HG03060 (cell line): Measurements from ENCODE around the gene MAGI2.
"Not testable (repeated sequence)": the region's sequence is repeated elsewhere in the genome, so short reads cannot be mapped to it uniquely, and the experiment has no call there.

ENCODE experiments used
- ATAC-seq: cut with Tn5 transposase; IDR thresholded peaks from one replicate; pipeline ENCODE4 v1.9.1; 2021; ENCODE audit warnings: low read depth, moderate number of reproducible peaks; ENCODE audit not compliant: unreplicated experiment

Gene MAGI2

GRCh38 chr7:78296644-78297371, 1156.7 kb downstream of the MAGI2 start:
- no peak for ATAC-seq

DNA sequence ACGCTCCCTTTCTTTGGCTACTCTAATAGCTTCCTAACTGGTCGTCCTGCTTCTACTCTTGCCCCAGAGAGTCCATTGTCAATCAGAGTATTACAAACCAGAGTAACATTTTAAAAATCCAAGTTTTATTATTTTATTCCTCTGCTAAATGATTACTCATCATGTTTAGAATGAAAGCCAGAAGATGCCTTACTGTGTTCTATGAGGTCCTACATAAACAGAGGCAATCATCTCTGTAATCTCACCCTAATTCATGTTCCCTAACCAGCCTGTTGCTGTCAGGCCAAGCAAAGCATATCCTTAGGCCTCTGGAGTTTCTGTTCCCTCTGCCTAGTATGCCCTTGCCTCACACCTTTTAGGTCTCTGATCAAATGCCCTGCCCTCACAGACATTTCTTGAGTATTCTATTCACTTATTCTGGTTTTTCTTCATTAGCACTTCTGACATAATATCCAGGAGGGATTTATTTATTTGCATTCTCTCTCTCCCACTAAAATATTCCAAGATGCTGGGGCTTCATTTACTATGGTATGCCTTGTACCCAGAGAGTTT, 1157.3 kb downstream of the MAGI2 start:
- ATAC-seq, result no peak

DNA sequence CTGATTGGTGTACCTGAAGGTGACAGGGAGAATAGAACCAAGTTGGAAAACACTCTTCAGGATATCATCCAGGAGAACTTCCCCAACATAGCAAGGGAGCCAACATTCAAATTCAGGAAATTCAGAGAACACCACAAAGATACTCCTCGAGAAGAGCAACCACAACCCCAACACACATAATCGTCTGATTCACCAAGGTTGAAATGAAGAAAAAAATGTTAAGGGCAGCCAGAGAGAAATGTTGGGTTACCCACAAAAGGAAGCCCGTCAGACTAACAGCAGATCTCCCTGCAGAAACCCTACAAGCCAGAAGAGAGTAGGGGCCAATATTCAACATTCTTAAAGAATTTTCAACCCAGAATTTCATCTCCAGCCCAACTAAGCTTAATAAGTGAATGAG, 1164.0 kb downstream of the MAGI2 start:
- ATAC-seq, result not testable (repeated sequence)

DNA sequence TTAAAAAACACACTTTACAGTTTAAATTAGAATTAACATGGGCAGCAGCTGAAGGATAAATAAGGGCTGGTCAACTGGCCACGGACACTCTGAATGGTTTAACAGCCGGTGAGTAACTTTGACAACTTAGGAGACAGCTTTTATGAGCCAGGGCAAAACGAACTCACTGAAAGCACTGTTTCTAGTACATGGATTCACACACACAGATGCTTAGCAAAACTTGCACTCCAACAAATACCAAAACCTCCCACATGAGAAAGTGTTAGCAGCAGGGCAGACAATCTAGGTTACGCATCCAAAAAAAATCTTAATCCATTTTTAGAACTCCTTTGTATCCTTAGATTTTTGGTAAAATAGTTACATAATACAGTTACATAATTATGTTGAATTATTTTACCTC, 1168.5 kb downstream of the MAGI2 start:
- no peak for ATAC-seq

DNA sequence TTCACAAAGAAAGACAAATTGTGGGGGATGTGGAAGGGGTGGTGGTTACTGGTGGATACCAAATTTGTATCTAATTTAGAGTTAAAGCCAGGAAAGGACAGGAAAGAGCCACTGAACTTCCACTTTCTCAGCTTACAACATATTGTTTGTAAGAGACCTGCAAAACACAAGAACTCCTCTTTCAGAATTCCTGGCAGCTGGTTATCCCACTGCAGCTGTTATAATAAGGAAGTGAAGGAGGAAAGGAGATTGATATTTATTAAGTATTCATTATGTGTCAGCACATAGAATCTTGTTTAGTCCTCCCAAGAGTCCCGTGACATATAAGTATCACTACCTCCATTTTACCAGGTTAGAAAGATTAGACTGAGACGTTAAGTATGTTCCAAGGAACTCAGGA, 1173.2 kb downstream of the MAGI2 start:
- no peak for ATAC-seq

DNA sequence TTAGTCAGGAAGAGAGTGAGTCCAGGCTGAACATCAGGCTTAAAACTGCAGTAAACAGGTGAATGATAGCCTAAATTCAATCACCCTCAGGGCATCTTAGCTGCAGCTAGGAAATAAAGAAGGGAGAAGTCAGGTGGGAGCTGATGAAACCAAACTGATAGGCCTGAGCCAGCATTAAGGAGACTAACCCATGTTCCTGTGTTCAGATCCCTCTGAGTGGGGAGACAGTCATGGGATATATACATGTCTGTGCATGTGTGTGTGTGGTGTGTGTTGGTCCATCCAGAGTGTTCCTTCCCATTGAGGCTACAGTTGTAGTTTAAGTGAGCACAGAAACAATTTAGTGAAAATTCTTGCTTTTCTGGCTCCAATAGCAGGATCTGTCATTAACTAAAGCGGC, 1174.0 kb downstream of the MAGI2 start:
- no peak for ATAC-seq

DNA sequence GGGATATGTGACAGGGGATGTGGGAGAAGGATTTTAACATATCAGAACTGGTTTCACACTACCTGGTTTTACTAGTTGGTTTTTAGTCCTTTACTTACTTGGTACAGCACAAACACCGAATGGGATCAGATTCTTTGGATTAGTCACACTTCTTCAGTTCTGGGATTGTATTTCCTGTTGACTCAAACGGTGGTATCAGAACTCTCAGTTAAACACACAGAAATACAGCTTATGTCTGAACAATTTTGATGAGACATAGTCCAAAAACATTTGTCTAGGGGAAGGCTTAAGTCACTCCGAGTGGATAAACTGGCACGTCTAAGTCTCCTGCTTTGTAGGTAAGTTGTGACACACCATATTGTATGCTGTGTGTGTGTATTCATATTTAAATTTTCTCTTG, 1174.4 kb downstream of the MAGI2 start:
- no peak for ATAC-seq

DNA sequence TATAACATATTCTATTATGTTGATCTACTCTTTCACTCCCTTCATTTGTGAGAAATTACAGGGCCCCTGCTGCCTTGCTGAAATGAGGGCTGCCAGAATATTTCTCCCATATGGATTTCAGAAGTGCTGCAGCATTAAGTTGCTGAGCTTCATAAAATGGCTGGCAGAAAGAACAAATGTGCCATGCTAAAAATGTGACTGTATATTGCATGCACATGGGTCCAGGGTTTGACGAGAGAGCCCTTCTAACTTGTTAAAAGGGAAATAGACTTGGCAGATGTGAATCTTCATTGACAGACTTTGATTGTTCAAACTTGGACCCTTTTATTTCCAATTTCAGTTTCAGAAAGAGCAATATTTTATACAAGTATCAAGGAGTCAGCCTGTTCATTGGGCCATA, 1186.3 kb downstream of the MAGI2 start:
- ATAC-seq, result no peak

- no peak for ATAC-seq
Observed at GRCh38 chr7:78265486-78265885, 1188.0 kb downstream of the MAGI2 start.

- ATAC-seq, result no peak
Observed at GRCh38 chr7:78265071-78265470, 1188.4 kb downstream of the MAGI2 start.

DNA sequence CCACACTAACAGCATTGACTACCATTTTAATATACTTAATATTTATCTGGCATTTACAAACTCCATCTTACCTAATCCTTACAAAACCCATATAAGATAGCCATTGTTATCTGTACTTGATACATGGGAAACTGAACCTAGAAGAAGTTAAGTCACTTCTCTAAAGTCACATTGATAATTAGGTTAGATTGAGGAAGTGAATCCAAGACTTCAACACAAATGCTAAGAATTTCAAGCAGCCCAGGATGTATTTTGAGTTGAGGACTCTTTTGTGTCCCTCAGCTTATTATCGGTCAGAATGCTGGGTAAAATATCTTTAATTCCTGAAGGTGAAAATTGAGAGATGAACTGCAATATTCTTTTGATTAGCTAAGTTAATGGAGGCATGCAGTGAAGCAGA, 1189.4 kb downstream of the MAGI2 start:
- ATAC-seq, result no peak

- no peak for ATAC-seq
Observed at GRCh38 chr7:78261739-78262138, 1191.7 kb downstream of the MAGI2 start.

DNA sequence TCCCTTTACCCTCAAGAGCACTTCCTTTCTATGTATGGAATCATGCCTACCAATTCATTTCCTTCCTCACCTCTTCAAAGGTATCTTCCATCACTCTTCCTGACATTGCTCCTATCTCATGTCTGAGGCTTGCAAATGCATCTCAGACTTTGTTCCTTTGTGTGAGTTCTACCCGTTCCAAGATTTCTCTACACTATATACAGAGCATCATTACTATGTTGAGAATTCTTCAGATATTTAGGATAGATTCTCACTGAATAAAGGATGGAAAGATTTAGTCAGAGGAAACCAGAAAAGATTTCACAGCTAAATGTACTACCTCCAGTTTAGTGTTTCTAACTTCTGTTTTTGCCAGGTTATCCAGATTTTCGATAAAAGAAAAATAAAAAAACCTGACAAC, 1192.2 kb downstream of the MAGI2 start:
- no peak for ATAC-seq

DNA sequence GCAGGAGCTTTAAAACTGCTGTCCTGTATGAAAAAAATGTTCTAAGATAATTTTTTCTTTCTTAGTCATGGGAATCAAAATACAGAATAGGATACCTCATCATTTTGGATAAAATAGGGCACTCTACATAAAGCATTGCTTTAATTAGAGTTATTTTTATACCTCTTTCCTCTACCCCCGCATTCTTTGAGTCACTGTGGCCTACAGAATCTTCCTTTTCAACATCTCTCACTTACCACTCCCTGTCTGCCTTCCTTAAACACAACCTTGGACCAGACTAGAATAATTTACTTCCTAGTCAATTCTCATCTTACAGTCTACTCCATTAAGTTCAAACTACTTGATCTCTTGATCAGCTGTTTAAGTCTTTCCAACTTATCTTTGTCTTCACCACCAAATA, 1192.6 kb downstream of the MAGI2 start:
- ATAC-seq, result no peak

DNA sequence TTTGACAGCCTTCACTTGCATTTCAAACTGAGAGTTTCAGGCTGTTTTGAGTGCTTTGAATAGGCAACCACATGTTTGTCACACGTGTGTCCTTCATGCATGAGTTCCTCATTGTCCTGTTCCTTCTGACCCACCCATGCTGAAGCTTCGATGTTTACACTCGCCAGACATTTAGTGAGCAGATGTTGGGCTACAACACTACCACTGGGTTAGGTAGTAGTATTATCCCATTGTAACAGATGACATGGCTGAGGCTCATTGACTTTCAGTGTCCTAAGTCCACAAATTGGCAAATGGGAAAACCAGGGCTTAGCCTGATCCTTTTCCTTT, 1198.8 kb downstream of the MAGI2 start:
- ATAC-seq, result no peak

GRCh38 chr7:78253850-78254725, 1199.4 kb downstream of the MAGI2 start:
- no peak for ATAC-seq

DNA sequence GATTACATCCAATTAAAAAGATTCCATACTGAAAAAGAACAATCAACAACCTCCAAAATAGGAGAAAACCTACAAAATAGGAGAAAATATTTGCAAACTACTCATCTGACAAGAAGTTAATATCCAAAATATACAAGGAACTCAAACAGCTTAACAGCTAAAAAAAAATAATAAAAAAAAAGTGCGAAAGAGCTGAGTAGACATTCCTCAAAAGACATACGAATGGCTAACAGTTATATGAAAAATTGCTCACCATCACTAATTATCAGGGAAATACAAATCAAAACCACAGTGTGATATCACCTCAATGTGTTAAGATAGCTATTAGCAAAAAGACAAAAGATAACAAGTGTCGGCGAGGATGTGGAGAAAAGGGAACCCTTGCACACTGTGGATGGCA, 1204.6 kb downstream of the MAGI2 start:
- no peak for ATAC-seq

DNA sequence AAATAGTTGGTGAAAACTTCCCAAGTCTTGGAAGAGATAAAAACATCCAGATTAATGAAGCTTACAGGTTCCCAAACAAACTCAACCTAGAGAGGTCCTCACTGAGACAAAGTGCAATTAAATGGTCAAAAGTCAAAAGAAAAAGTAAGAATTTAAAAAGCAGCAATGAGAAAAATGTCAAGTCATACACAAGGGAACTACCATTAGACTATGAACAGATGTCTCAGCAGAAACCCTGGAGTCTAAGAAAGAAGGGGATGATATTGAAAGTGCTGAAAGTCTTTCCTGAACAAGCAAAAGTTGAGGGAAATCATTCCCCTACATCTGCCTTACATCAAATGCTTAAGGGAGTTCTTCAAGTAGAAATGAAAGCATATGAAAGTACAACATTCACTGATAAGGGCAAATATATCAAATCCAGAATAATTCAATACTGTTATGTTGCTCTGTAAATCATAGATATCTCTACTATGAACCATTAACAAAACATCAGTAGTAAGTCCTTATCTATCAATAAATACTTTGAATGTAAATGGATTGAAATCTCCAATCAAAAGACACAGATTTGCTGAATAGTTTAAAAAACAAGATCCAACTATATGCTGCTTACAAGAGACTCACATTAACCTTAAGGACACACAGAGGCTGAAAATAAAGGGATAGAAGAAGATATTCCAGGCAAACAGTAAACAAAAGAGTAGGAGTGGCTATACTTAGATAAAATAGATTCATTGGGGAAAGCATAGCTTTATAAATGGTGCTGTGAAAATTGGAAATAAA, 1205.4 kb downstream of the MAGI2 start:
- ATAC-seq, result no peak

DNA sequence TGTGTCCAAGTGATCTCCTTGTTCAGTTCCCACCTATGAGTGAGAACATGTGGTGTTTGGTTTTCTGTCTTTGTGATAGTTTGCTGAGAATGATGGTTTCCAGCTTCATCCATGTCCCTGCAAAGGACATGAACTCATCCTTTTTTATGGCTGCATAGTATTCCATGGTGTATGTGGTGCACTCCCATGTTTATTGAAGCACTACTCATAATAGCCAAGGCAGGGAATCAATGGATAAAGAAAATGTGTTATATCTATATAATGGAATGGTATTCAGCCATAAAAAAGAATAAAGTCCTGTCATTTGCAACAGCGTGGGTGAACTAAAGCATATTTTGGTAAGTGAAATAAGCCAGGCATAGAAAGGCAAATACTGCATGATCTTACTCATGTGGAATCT, 1213.3 kb downstream of the MAGI2 start:
- not testable (repeated sequence) for ATAC-seq

DNA sequence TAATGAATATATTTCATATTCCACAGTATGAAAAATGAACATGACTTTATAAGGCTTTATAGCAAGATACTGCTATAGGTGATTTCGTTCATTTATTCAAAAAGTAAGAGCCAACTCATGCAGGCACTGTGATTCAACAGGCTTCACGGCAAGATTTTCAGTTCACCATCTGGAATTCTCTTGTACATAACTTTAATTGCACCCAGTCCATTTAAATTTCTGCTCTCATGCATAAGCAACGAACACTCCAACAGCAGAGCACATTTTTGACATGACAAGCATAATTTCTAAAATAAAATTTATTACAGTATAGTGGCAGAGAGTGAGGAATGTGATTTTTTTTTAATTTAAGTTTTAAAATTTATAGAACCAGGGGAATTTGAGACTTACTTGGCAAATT, 1218.8 kb downstream of the MAGI2 start:
- ATAC-seq, result no peak

DNA sequence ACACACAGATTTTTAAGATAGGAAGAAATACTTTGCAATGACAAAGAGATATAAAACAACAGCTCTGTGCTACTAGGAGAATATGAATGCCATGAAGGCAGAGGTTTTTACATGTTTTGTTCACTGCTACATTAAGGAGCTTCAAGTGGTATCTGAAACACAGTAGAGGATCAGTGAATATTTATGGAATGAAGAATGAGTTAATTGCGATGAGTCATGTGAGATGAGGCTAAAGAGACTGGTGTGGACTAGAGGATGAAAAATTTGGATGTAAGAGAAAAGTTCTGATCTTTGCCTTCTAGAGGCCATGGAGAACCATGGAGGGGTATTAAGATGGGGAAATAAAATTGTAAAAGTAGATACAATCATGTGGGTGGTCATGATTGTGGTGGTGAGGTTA, 1220.7 kb downstream of the MAGI2 start:
- ATAC-seq, result no peak
